GM20431 (cell line): ENCODE results near the gene CDK2.

Experiments used
- in situ Hi-C: fragments of 300-500 bp; cut with MseI, MboI; formaldehyde crosslinking; loops from one replicate; pipeline ENCODE4 v1.15.0; 2020; ENCODE audit warnings: low sequenced_read_pairs; ENCODE audit not compliant: unreplicated experiment

The CDK2 gene

DNA sequence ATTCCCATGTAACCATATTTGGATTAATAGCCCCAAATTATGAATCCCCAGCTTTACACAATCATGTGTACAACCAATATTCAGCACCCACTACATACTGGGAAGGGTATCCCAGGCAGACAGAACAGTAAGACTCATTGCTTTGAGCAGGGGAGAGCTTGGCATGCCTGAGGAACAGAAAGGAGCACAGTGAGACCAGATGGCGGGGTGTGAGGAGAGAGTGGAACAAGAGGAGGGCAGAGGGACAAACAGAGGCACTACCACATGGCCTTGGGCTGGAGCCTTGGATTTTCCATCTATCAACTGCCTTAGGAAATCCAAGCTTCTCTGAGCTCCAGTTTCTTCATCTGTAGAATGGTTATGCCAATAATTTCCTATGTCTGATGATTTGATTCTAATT is 31.9 kb upstream of the CDK2 start:
- in situ Hi-C loops, result loop anchor here (25.0 kb wide), 1 partner anchor 197 kb away; the partner anchor contains the start of genes CD63 and GDF11

DNA sequence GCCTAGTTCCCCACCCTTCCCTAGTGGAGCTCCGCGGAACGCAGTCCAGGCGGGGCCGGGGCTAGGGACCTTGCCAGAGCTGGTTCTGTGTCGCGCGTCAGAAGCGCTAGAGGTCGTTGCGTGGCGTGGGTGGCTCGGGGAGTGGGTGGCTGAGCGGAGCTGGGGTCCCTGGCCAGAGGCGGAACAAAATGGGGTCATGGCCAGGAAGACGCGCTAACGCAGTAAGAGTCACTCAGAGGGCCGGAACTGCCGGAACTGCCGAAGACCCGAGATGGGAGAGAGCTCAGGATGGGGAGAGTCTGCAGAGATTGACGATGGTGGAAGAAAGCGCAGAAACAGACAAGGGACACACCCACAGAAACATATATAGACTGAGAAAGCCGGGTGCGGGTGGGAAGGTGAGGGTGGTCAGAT is 30.9 kb upstream of the CDK2 start:
- in situ Hi-C loops, result loop anchor here (25.0 kb wide), 1 partner anchor 198 kb away; the partner anchor contains the start of genes CD63 and GDF11

DNA sequence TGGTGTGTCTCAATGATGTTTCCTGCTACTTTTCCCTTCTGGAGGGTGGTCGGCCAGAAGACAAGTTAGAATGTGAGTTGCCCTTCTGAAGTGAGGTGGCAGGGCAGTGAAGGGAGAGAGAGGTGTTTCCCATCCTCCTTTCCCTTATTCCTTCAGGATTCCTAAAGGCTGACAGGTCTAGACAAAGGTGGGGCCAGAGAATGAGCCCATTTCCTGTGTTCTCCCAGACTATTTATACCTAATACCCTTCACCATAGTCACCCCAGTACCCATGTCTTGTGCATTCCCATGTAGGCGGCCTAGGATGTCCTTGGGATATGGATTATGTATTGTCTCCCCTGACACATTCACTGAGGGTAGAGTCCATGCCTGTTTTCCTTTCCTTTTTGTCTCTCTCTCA is 28.6 kb upstream of the CDK2 start:
- in situ Hi-C loops, result loop anchor here (25.0 kb wide), 1 partner anchor 201 kb away; the partner anchor contains the start of genes CD63 and GDF11

DNA sequence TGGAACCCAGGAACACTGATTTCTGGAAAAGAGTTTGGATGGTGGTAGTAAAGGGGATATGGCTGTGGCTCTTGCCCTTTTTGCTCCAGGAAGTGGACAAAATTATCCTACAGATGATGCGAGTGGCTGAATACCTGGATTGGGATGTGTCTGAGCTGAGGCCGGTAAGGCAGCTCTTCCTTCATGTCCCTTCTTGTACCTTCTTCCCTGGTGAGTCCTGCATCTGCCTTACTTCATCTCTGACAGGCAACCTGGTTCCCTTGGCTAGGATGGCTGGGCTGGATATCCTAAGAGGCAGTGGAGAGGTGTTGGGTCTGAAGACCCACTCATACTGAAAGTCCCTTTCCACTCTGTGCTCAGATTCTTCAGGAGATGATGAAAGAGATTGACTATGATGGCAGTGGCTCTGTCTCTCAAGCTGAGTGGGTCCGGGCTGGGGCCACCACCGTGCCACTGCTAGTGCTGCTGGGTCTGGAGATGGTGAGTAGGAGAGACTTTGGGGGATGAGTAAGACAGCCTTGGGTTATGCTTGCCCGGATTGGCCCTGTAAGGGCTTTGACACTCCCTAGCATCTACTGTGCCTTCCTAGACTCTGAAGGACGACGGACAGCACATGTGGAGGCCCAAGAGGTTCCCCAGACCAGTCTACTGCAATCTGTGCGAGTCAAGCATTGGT is 27.7 kb upstream of the CDK2 start:
- in situ Hi-C loops, result loop anchor here (25.0 kb wide), 1 partner anchor 202 kb away; the partner anchor contains the start of genes CD63 and GDF11

DNA sequence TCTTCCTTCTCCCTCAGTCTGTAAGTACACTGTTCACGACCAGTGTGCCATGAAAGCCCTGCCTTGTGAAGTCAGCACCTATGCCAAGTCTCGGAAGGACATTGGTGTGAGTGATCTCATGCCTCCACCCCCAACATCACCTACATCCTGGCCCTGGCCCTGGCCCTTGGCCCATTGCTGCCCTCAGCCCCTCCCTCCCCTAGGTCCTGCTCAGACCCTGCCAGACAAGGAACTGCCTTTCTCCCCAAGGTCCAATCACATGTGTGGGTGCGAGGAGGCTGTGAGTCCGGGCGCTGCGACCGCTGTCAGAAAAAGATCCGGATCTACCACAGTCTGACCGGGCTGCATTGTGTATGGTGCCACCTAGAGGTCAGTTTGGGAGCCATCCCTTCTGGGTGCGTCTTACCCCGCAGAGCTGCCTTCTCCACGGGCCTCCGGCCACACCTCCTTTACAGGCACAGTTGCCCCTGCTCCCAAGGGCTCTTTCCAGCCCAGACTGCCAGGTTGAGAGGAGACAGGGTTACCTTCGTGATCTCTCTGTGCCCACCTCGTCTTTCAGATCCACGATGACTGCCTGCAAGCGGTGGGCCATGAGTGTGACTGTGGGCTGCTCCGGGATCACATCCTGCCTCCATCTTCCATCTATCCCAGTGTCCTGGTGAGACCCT is 26.4 kb upstream of the CDK2 start:
- in situ Hi-C loops, result loop anchor here (25.0 kb wide), 1 partner anchor 203 kb away; the partner anchor contains the start of genes CD63 and GDF11

DNA sequence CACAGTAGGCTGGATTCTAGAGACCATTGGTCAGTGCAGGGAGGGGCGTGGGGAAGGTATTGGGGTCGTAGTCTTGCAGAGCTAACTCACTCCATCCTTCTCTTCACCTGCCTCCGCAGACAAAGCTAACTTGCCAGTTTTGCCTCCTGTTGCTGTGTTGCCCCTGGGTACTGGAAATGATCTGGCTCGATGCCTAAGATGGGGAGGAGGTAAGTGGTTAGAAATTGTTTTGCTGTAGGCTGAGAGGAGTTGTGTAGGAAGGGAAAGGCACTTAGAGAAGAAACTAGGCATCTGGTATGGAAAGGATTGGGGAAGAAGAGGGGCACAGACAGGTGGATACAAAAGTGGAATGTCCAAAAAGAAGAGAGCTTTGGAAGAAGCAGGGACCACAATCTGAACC is 24.6 kb upstream of the CDK2 start:
- in situ Hi-C loops, result loop anchor here (25.0 kb wide), 1 partner anchor 205 kb away; the partner anchor contains the start of genes CD63 and GDF11

DNA sequence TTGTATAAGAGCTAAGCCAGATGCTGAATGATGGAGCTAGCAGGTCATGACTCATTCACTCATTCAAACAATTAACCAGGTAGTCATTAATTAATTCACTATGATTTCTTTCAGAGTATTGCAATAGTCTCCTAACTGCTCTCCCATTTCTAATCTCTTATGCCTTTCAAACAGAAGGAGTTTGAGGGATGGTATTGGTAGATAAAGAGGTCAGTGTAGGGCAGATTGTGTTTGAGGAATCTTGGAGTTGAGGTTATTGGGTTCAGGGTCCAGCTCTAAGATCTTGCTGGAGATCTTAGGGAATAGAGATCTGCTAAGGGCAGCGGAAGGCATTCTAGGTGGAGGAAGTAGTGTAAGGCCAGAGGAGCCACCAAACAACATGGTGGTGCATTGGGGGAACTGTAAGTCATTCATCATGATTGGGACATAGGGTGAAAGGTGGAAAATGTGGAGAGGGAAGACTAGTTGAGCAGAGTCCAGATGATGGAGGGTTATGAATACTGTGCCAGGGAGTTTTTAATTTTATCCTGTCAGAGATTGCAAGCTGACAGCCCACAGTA is 24.0 kb upstream of the CDK2 start:
- in situ Hi-C loops, result loop anchor here (25.0 kb wide), 1 partner anchor 205 kb away; the partner anchor contains the start of genes CD63 and GDF11

DNA sequence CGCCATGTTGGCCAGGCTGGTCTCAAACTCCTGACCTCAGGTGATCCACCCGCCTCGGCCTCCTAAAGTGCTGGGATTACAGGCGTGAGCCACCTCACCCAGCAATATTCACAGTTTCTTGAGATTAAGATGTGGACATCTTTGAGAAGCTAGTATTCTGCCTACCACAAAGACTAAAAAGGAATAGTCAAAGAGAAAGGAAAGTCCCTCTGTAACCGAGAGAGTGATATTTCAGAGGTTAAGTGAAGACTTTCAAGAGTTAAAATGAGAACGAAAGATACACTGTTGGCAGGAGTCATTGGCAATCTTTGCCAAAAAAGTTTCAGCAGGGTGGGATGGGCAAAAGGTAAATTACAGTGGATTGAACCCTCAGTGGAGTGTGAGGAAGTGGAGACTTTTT is 20.1 kb upstream of the CDK2 start:
- in situ Hi-C loops, result loop anchor here (25.0 kb wide), 1 partner anchor 209 kb away; the partner anchor contains the start of genes CD63 and GDF11

DNA sequence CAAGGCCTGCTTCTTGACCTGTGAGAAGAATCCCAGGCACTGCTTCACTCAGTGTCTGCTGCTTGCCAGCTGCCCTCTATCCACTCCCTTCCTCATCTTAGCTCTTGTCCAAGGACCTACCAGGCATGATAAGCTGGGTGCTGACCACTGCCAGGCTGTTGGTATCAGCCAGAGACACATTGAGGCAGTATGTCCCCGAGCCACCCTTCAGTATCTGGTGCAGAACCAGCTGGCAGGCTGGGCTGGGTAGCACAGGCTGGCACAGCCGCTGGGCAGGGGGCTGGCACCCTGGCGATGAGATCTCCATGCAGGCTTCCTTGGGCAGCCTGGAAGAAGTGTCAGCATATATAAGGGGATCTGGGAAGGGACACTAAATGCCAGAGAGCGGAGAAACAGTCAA is 11.3 kb upstream of the CDK2 start:
- in situ Hi-C loops, result no loop called here

DNA sequence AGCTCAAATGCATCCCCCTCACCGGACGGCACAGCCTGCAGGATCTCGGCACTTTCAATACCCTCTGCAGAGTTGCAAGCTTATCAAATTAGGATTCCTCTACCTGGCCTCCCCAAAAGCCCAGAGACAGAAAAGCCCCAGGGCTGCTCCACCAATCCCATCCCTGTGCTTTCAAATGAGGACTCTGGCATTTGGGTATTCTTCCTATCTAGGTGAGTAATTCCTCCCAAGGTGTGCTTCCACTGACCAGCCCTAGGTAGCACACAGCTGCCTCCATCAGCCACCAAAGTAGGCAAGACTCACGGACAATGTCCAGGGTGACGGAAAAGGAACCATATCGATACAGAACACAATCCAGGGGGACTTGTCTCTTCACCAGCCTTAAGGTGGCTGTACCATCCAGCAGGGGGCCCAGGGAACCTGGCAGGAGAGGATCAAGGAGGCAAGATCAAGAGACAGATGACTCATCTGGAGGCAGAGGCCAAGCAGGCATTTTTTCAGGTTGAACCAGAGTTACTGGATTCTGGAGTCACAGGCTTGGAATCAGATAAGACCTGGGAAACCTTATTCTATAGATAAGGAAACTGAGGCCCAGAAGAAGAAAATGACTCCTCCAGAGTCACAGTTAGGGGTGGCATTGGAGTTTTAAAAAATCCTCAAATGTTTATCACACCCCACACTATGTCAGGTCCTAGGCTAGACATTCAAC is 10.7 kb upstream of the CDK2 start:
- in situ Hi-C loops, result no loop called here

DNA sequence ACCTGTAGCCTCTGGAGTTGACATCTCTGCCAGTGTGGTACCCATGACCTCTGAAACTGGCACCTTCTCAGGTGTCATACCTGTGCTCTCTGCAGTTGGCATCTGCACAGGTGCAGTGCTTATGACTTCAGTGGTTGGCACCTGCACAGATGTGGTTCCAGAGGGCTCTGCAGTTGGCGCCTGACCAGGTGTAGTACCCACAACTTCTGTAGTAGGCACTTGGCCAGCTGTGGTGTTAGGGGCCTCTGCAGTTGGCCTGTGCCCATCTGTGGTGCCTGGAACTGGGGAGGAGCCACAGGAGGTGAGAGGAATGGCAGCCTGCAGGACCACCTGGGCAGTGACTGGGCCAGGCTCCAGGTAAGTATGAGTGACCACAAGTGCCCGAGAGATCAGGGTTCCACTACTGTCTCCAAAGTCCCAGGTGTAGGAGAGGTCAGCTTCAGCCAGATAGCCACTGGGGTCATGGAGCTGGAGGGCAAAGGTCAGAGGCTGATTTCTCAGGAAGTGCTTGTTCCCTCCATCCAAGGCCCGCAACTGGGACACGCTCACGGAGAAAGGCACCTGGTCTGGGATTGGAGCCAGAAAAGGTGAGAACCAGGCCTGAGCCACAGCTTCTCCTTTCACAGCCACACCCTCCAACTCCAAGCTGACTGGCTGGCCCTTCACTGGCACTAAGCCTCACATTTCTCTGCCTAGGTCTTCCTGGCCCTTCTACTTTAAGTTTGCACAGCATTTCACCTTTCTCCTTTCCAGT is 9.3 kb upstream of the CDK2 start:
- in situ Hi-C loops, result no loop called here

DNA sequence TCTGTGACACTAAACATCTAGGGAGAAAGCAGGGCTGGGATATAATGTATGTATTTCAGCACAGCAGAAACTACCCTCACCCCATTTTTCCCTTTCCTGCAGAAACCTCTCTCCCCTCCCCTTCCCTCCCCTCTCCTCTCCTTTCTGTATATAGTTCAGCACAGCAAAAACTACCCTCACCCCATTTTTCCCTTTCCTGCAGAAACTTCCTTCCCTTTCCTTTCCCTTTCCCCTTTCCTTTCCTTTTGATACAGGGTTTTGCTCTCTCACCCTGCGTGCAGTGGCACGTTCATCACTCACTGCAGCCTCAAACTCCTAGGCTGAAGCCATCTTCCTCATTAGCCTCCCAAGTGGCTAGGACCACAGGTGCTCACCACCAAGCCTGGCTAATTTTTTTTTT is 2.9 kb upstream of the CDK2 start:
- in situ Hi-C loops, result no loop called here

DNA sequence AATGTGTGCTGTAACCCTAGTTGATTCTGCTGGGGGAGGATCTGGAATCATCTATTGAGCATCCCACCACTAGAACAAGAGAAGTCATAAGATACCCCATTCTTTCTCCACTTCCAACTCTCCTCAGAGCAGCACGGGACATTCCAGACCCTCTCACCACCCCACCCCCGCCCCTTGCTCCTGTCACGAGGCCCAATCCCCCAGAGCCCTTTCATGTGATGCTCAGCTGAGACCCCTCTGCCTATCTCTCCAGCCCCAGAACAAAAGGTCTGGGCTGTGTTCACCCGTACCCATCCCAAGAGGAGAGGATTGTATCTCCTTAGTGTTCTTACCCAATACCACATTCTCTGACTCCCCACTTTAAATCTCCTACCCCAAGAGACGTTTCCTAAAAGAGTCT is 1.4 kb upstream of the CDK2 start:
- in situ Hi-C loops, result no loop called here

DNA sequence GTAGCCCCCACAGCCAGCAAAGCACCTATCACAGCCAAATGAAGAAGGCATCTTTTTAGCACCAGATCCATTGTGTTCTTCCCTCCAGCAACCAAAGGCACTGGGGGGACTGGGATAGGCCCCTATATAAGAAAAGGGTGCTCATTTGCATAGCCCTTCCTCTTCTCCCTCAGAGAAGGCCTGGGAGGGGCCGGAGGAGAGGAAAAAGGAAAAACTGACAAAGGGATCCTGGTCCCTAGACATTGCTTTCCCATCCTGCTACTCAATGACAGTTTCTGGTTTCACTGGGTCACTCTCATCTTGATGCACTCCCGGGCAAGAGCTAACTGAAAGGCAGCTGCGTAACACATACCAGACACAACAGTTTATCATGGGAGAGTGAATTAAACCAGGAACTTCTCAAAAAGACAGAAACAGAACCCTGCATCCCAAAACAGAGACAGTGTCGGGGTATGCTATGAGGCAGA is 656 bp upstream of the CDK2 start, which contains the start of gene PMEL:
TSS of gene PMEL (minus strand) at position 102 of the 467 bp plus-strand sequence. CDS start at position 71, 31 bp downstream.
- in situ Hi-C loops, result no loop called here

DNA sequence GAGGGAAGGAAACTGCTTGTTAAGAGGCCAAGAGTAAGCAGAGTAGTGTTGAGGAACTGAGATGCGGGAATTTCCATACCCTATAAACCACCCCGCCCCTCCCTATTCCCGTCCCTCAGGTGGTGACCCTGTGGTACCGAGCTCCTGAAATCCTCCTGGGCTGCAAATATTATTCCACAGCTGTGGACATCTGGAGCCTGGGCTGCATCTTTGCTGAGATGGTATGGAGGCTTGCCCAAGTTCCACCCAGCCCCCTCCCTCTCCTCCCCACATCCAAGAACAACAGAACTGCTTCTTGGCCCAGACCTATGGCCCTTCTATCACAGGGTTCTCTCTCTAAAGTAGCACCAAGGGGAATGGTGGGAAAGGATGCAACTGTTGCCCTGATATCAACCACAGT is 2.7 kb downstream of the CDK2 start:
- in situ Hi-C loops, result no loop called here

DNA sequence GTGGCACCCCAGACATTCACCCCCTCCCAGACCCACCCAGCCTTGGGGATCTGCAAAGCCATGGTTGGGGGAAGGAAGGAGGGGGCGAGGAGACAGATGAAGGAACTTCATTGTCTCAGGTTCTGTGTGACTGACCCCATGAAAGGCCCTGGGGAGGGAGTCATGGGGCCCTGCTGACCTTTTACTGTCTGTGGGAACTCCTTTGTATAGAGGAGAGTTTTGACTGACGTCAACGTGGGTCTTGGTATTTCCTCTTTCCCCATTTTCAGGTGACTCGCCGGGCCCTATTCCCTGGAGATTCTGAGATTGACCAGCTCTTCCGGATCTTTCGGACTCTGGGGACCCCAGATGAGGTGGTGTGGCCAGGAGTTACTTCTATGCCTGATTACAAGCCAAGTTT is 4.1 kb downstream of the CDK2 start:
- in situ Hi-C loops, result no loop called here

DNA sequence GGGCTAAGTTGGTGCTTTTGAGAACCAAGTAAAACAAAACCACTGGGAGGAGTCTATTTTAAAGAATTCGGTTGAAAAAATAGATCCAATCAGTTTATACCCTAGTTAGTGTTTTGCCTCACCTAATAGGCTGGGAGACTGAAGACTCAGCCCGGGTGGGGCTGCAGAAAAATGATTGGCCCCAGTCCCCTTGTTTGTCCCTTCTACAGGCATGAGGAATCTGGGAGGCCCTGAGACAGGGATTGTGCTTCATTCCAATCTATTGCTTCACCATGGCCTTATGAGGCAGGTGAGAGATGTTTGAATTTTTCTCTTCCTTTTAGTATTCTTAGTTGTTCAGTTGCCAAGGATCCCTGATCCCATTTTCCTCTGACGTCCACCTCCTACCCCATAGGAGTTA is 5.4 kb downstream of the CDK2 start:
- in situ Hi-C loops, result no loop called here

DNA sequence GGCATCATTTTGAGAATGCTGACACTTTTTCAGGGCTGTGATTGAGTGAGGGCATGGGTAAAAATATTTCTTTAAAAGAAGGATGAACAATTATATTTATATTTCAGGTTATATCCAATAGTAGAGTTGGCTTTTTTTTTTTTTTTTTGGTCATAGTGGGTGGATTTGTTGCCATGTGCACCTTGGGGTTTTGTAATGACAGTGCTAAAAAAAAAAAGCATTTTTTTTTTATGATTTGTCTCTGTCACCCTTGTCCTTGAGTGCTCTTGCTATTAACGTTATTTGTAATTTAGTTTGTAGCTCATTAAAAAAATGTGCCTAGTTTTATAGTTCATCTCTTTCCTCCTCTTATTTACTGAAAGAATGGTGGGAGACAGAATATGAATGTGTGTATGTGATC is 5.8 kb downstream of the CDK2 start:
- in situ Hi-C loops, result no loop called here

DNA sequence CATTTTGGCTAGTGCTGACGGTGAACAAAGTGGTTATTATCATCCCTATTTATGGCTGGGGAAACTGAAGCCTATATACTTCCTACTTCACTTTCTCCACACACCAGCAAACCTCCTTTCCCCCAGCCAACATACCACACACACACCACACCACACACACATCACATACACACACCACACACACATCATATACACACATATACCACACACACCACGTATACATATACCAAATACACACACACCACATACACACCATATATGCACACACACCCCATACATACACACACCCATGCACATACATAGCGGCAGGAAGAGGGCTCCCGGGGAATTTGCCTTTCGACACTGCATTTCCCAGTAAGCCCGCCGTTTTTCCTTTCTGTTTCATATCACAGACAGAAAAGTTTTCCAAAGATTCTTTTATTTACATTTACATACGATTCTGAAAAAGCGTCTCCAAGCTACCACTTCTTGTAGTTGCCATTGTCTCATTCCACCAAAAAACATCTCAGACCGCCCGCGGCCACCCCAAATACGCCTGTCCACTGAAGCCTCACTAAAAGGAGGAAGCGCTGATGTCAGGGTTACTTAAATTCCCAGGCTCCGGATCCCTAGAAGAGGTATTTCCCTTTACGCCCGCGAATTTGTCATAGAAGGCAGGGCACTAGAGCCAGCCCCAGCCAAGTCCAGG is 6.4 kb downstream of the CDK2 start:
- in situ Hi-C loops, result no loop called here
